GM21737 (cell line): ENCODE data around the gene MALRD1.

Source experiments
- ATAC-seq: cut with Tn5 transposase; IDR thresholded peaks from one replicate; pipeline ENCODE4 v1.9.1; 2021; ENCODE audit warnings: mild to moderate bottlenecking, moderate library complexity; ENCODE audit not compliant: unreplicated experiment

MALRD1 gene

GRCh38 chr10:19629567-19629966, 581.0 kb downstream of the MALRD1 start:
- no peak for ATAC-seq

- no peak for ATAC-seq
Observed at GRCh38 chr10:19634163-19634562, 585.6 kb downstream of the MALRD1 start.

- no peak for ATAC-seq
Observed at GRCh38 chr10:19638182-19638895, 589.7 kb downstream of the MALRD1 start.

- no peak for ATAC-seq
Observed at GRCh38 chr10:19638896-19639233, 590.3 kb downstream of the MALRD1 start.

GRCh38 chr10:19640566-19641263, 592.1 kb downstream of the MALRD1 start:
- ATAC-seq, result no peak

GRCh38 chr10:19651549-19651948, 602.9 kb downstream of the MALRD1 start:
- ATAC-seq, result no peak

- no peak for ATAC-seq
Observed at GRCh38 chr10:19652750-19653149, 604.1 kb downstream of the MALRD1 start.

- ATAC-seq, result no peak
Observed at GRCh38 chr10:19653931-19654330, 605.3 kb downstream of the MALRD1 start.

- ATAC-seq, result no peak
Observed at GRCh38 chr10:19654576-19654975, 606.0 kb downstream of the MALRD1 start.

GRCh38 chr10:19656420-19657042, 607.9 kb downstream of the MALRD1 start:
- no peak for ATAC-seq

GRCh38 chr10:19658131-19658530, 609.5 kb downstream of the MALRD1 start:
- no peak for ATAC-seq

- no peak for ATAC-seq
Observed at GRCh38 chr10:19658622-19659233, 610.1 kb downstream of the MALRD1 start.

GRCh38 chr10:19659920-19660655, 611.5 kb downstream of the MALRD1 start:
- no peak for ATAC-seq

GRCh38 chr10:19663344-19663743, 614.7 kb downstream of the MALRD1 start:
- ATAC-seq, result no peak

GRCh38 chr10:19668116-19668515, 619.5 kb downstream of the MALRD1 start:
- ATAC-seq, result no peak

- ATAC-seq, result no peak
Observed at GRCh38 chr10:19676063-19676462, 627.5 kb downstream of the MALRD1 start.

GRCh38 chr10:19683356-19683755, 634.8 kb downstream of the MALRD1 start:
- ATAC-seq, result no peak

GRCh38 chr10:19683960-19684359, 635.4 kb downstream of the MALRD1 start:
- ATAC-seq, result no peak

GRCh38 chr10:19688344-19688743, 639.7 kb downstream of the MALRD1 start:
- ATAC-seq, result no peak

GRCh38 chr10:19689231-19689630, 640.6 kb downstream of the MALRD1 start:
- no peak for ATAC-seq

- no peak for ATAC-seq
Observed at GRCh38 chr10:19699299-19699698, 650.7 kb downstream of the MALRD1 start.
